Adrenal gland (tissue), 5 donors: ENCODE measurements around the gene CLUH.

Experiments used
- POLR2A ChIP-seq, 2 donors: fragments of 450-650 bp; IDR thresholded peaks; one replicate each; pipeline ENCODE4 v1.6.1; 2017; ENCODE audit warnings: antibody characterized with exemption in 2 of 2, mild to moderate bottlenecking in 2 of 2, moderate library complexity in 1 of 2
- TF ChIP-seq, protein P1 (sequence below), 6 experiments: fragments of 450-650 bp in 4 of 6; fragments of 200-600 bp in 2 of 6; sonication (generic) in 1 of 6; IDR thresholded peaks; 1 replicate in 5 of 6; 2 replicates in 1 of 6; pipeline versions ENCODE4 v1.5.1 to v1.8.0; 2016 to 2021; ENCODE audit warnings: antibody characterized with exemption in 6 of 6, mild to moderate bottlenecking in 2 of 6, moderate library complexity in 1 of 6
- donor health status: DM: no; HTN: no; CAD: no.

DNA sequence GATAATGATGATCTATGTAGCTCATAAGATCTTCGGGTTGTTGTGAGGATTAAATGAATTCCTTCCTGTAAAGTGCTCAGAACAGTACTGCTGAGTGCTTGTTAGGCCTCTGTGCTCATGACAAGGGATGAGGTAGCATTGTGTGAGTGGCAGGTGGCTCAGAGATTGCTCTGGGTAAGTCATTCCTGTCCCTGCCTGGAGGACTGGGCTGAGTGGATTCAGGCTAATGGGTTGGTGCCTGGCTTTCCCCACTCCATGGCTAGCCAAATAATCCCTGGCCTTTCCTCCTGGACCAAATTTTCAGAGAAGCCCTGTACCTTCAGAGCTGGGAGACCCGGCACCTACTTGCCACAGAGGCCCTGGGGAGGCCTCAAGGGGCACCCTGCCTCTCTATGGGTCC, 39.2 kb upstream of the CLUH start:
- TF ChIP-seq, protein P1, sequence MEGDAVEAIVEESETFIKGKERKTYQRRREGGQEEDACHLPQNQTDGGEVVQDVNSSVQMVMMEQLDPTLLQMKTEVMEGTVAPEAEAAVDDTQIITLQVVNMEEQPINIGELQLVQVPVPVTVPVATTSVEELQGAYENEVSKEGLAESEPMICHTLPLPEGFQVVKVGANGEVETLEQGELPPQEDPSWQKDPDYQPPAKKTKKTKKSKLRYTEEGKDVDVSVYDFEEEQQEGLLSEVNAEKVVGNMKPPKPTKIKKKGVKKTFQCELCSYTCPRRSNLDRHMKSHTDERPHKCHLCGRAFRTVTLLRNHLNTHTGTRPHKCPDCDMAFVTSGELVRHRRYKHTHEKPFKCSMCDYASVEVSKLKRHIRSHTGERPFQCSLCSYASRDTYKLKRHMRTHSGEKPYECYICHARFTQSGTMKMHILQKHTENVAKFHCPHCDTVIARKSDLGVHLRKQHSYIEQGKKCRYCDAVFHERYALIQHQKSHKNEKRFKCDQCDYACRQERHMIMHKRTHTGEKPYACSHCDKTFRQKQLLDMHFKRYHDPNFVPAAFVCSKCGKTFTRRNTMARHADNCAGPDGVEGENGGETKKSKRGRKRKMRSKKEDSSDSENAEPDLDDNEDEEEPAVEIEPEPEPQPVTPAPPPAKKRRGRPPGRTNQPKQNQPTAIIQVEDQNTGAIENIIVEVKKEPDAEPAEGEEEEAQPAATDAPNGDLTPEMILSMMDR (IDR thresholded peaks at IDR 0.05) = no peak
- no peak for TF ChIP-seq POLR2A (IDR thresholded peaks at IDR 0.05)
